Activated T-helper 17 cell treated with anti-CD3 and anti-CD28 coated beads, Interleukin-2, amount 50 U/mL, for 72 hours (primary cell): ENCODE measurements around the gene CHFR. TPM values are rescaled to one million over a fixed set of nuclear protein-coding genes. Genes with fewer than 3 reads are reported as not detected.
"Not testable (repeated sequence)": the region's sequence is repeated elsewhere in the genome, so short reads cannot be mapped to it uniquely, and the experiment has no call there.

Experiments used
- ATAC-seq: fragments of 150-1000 bp; cut with Tn5 transposase; replicated peaks from 2 replicates; pipeline ENCODE4 v1.10.0; 2021; ENCODE audit warnings: mild to moderate bottlenecking, moderate library complexity
- H3K27ac Mint-ChIP-seq: one replicate; pipeline ENCODE4 v1.8.0; 2022; ENCODE audit warnings: mixed read lengths
- H3K27me3 Mint-ChIP-seq: one replicate; pipeline ENCODE4 v1.8.0; 2022; ENCODE audit warnings: mixed read lengths
- H3K36me3 Mint-ChIP-seq: one replicate; pipeline ENCODE4 v1.8.0; 2022; ENCODE audit warnings: low read depth, mild to moderate bottlenecking, mixed read lengths
- H3K4me1 Mint-ChIP-seq: one replicate; pipeline ENCODE4 v1.8.0; 2022; ENCODE audit warnings: mixed read lengths
- H3K4me3 Mint-ChIP-seq: one replicate; pipeline ENCODE4 v1.8.0; 2022; ENCODE audit warnings: mild to moderate bottlenecking, mixed read lengths
- H3K9me3 Mint-ChIP-seq: one replicate; pipeline ENCODE4 v1.8.0; 2022; ENCODE audit warnings: mixed read lengths
- total RNA-seq, 2 donors: library from RNA; stranded (reverse); gene quantifications; one replicate each; pipeline ENCODE4 v1.2.3, GENCODE V29; 2022

Gene CHFR
- total RNA-seq, 2 donors from 2014 or later = 41.5 to 59.9 TPM

GRCh38 chr12:132824053-132824452 is 63.4 kb downstream of the CHFR start:
- Mint-ChIP-seq H3K27me3 (no peaks in the 10 kb centered on the region), H3K9me3 (no peaks in the 10 kb centered on the region), H3K27ac (no peak overlapping the region), H3K4me1 (peaks cover 20% of the 10 kb centered on the region), H3K36me3 (peaks cover 86% of the 10 kb centered on the region), H3K4me3 (no peak overlapping the region)
- no peak for ATAC-seq

- Mint-ChIP-seq H3K27me3 (no peaks in the 10 kb centered on the region), H3K27ac (no peak overlapping the region), H3K36me3 (peaks cover 83% of the 10 kb centered on the region), H3K9me3 (no peaks in the 10 kb centered on the region), H3K4me3 (no peak overlapping the region), H3K4me1 (no peaks in the 10 kb centered on the region)
- no peak for ATAC-seq
These were observed 68.8 kb downstream of the CHFR start for GRCh38 chr12:132818562-132818961.

GRCh38 chr12:132814232-132814631 is 73.2 kb downstream of the CHFR start:
- H3K4me3 Mint-ChIP-seq = no peak overlapping the region
- H3K9me3 Mint-ChIP-seq = no peaks in the 10 kb centered on the region
- H3K4me1 Mint-ChIP-seq = no peaks in the 10 kb centered on the region
- H3K36me3 Mint-ChIP-seq = peaks cover 87% of the 10 kb centered on the region
- no peaks in the 10 kb centered on the region for H3K27me3 Mint-ChIP-seq
- no peak overlapping the region for H3K27ac Mint-ChIP-seq
- no peak for ATAC-seq

GRCh38 chr12:132813443-132813842 is 74.0 kb downstream of the CHFR start:
- Mint-ChIP-seq H3K27me3 (no peaks in the 10 kb centered on the region), H3K36me3 (peaks cover 87% of the 10 kb centered on the region), H3K4me3 (no peak overlapping the region), H3K4me1 (no peaks in the 10 kb centered on the region), H3K9me3 (no peaks in the 10 kb centered on the region), H3K27ac (no peak overlapping the region)
- no peak for ATAC-seq

- peak; percentile 29 for ATAC-seq
- Mint-ChIP-seq H3K27ac (peak overlapping the region; percentile 36), H3K27me3 (no peaks in the 10 kb centered on the region)
These were observed 74.6 kb downstream of the CHFR start for GRCh38 chr12:132812631-132813305.

GRCh38 chr12:132809391-132809790 is 78.0 kb downstream of the CHFR start:
- not testable (repeated sequence) for H3K27ac Mint-ChIP-seq, H3K4me3 Mint-ChIP-seq, H3K4me1 Mint-ChIP-seq, ATAC-seq, H3K9me3 Mint-ChIP-seq, H3K27me3 Mint-ChIP-seq
- peaks cover 91% of the 10 kb centered on the region for H3K36me3 Mint-ChIP-seq

More at GRCh38 chr12:132812631-132813305, 74.6 kb downstream of the CHFR start:
- Mint-ChIP-seq H3K4me1 (no peaks in the 10 kb centered on the region), H3K36me3 (peaks cover 87% of the 10 kb centered on the region), H3K9me3 (no peaks in the 10 kb centered on the region), H3K4me3 (peak overlapping the region; percentile 13)

GRCh38 chr12:132807295-132808092 is 79.9 kb downstream of the CHFR start:
- Mint-ChIP-seq H3K27me3 (no peaks in the 10 kb centered on the region), H3K36me3 (peaks cover 91% of the 10 kb centered on the region), H3K4me3 (no peak overlapping the region), H3K27ac (no peak overlapping the region), H3K4me1 (no peaks in the 10 kb centered on the region), H3K9me3 (no peaks in the 10 kb centered on the region)
- ATAC-seq = no peak

- no peaks in the 10 kb centered on the region for H3K9me3 Mint-ChIP-seq
- no peaks in the 10 kb centered on the region for H3K4me1 Mint-ChIP-seq
- H3K36me3 Mint-ChIP-seq = peaks cover 91% of the 10 kb centered on the region
- H3K4me3 Mint-ChIP-seq = no peak overlapping the region
- H3K27ac Mint-ChIP-seq = no peak overlapping the region
- H3K27me3 Mint-ChIP-seq = no peaks in the 10 kb centered on the region
- ATAC-seq = no peak
These were observed 80.5 kb downstream of the CHFR start for GRCh38 chr12:132806857-132807256.

GRCh38 chr12:132804426-132804861 is 83.0 kb downstream of the CHFR start:
- no peak for ATAC-seq
- no peaks in the 10 kb centered on the region for H3K4me1 Mint-ChIP-seq
- no peak overlapping the region for H3K4me3 Mint-ChIP-seq
- H3K27ac Mint-ChIP-seq = no peak overlapping the region
- H3K36me3 Mint-ChIP-seq = peaks cover 95% of the 10 kb centered on the region
- H3K9me3 Mint-ChIP-seq = no peaks in the 10 kb centered on the region
- H3K27me3 Mint-ChIP-seq = no peaks in the 10 kb centered on the region

GRCh38 chr12:132803888-132804287 is 83.5 kb downstream of the CHFR start:
- Mint-ChIP-seq H3K27me3 (no peaks in the 10 kb centered on the region), H3K4me1 (no peaks in the 10 kb centered on the region), H3K4me3 (no peak overlapping the region), H3K36me3 (peaks cover 95% of the 10 kb centered on the region), H3K27ac (no peak overlapping the region), H3K9me3 (no peaks in the 10 kb centered on the region)
- ATAC-seq = no peak

GRCh38 chr12:132803125-132803524 is 84.3 kb downstream of the CHFR start:
- peaks cover 95% of the 10 kb centered on the region for H3K36me3 Mint-ChIP-seq
- no peak overlapping the region for H3K27ac Mint-ChIP-seq
- no peaks in the 10 kb centered on the region for H3K27me3 Mint-ChIP-seq
- no peaks in the 10 kb centered on the region for H3K4me1 Mint-ChIP-seq
- no peak for ATAC-seq
- no peaks in the 10 kb centered on the region for H3K9me3 Mint-ChIP-seq
- no peak overlapping the region for H3K4me3 Mint-ChIP-seq

GRCh38 chr12:132801741-132802140 is 85.7 kb downstream of the CHFR start:
- peaks cover 94% of the 10 kb centered on the region for H3K36me3 Mint-ChIP-seq
- H3K4me3 Mint-ChIP-seq = no peak overlapping the region
- no peaks in the 10 kb centered on the region for H3K9me3 Mint-ChIP-seq
- no peak overlapping the region for H3K27ac Mint-ChIP-seq
- ATAC-seq = no peak
- no peaks in the 10 kb centered on the region for H3K27me3 Mint-ChIP-seq
- H3K4me1 Mint-ChIP-seq = no peaks in the 10 kb centered on the region

GRCh38 chr12:132798836-132799235 is 88.6 kb downstream of the CHFR start:
- Mint-ChIP-seq H3K27me3 (no peaks in the 10 kb centered on the region), H3K4me3 (no peak overlapping the region), H3K9me3 (no peaks in the 10 kb centered on the region)

GRCh38 chr12:132797820-132798570 is 89.4 kb downstream of the CHFR start:
- Mint-ChIP-seq H3K36me3 (peaks cover 93% of the 10 kb centered on the region), H3K4me1 (no peaks in the 10 kb centered on the region), H3K27ac (no peak overlapping the region), H3K9me3 (no peaks in the 10 kb centered on the region), H3K27me3 (no peaks in the 10 kb centered on the region), H3K4me3 (no peak overlapping the region)
- no peak for ATAC-seq

More at GRCh38 chr12:132798836-132799235, 88.6 kb downstream of the CHFR start:
- ATAC-seq = no peak
- H3K27ac Mint-ChIP-seq = no peak overlapping the region
- no peaks in the 10 kb centered on the region for H3K4me1 Mint-ChIP-seq
- H3K36me3 Mint-ChIP-seq = peaks cover 99% of the 10 kb centered on the region
